Measurements from ENCODE around the gene LRRC47. TPM values are rescaled to one million over a fixed set of nuclear protein-coding genes. Genes with fewer than 3 reads are reported as not detected.
"Not testable (repeated sequence)": the region's sequence is repeated elsewhere in the genome, so short reads cannot be mapped to it uniquely, and the experiment has no call there.

Gene LRRC47
- total RNA-seq, 1 donor from 2014 or later: 52.2 TPM

DNA sequence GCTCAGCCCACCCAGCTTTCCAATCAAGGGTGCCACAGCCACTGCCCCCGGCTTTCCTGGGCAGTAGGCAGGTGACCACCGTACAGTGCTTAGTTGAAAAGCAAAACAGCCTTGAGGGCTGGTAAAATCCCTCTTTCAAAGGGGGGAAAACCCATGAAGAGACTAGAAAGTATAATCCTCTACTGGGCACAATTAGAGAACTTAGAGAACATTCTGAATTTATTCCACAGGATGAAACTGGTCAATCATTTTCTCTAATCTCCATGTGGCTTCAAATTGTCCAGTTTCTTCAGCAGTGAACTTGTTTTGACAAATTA is 15.3 kb upstream of the LRRC47 start:
- no peak overlapping the region for H3K4me3 Mint-ChIP-seq (ENCODE audit: unreplicated experiment)

DNA sequence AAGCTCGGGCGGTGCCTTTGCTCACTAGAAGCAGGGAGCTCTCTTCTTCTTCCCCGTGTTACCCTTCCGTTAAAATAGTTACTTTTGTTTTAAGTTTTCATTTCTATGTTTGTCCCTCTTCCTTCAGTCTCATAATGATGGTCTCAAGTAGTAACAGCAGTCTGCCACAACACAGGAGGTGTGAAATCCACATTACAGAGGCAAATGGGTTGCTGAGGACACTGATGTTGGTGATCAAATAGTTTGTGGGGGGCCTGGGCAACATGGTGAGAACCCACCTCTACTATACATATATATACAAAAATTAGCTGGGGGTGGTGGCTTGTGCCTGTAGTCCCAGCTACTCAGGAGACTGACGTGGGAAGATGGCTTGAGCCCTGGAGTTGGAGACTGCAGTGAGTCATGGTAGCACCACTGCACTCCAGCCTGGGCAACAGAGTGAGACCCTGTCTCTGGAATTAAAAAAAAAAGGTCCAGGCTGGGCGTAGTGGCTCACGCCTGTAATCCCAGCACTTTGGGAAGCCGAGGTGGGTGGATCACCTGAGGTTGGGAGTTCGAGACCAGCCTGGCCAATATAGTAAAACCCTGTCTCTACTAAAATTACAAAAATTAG is 14.0 kb upstream of the LRRC47 start:
- not testable (repeated sequence) for H3K9me3 Mint-ChIP-seq (ENCODE audit: unreplicated experiment); DNase-seq (ENCODE audit: low spot score); H3K4me1 Mint-ChIP-seq (ENCODE audit: unreplicated experiment); H3K4me3 Mint-ChIP-seq (ENCODE audit: unreplicated experiment); H3K27me3 Mint-ChIP-seq (ENCODE audit: unreplicated experiment)
- Mint-ChIP-seq H3K36me3 (ENCODE audit: low read depth, unreplicated experiment) (peaks cover 16% of the 10 kb centered on the region), H3K27ac (ENCODE audit: unreplicated experiment) (peak overlapping the region; percentile 17)

More for the DNA sequence above, 15.3 kb upstream of the LRRC47 start:
- Mint-ChIP-seq H3K4me1 (ENCODE audit: unreplicated experiment) (no peaks in the 10 kb centered on the region), H3K27ac (ENCODE audit: unreplicated experiment) (no peak overlapping the region), H3K27me3 (ENCODE audit: unreplicated experiment) (peaks cover 9% of the 10 kb centered on the region), H3K9me3 (ENCODE audit: unreplicated experiment) (no peaks in the 10 kb centered on the region), H3K36me3 (ENCODE audit: low read depth, unreplicated experiment) (peaks cover 20% of the 10 kb centered on the region)
- no peak for DNase-seq (ENCODE audit: low spot score)
- TF ChIP-seq, protein P1, sequence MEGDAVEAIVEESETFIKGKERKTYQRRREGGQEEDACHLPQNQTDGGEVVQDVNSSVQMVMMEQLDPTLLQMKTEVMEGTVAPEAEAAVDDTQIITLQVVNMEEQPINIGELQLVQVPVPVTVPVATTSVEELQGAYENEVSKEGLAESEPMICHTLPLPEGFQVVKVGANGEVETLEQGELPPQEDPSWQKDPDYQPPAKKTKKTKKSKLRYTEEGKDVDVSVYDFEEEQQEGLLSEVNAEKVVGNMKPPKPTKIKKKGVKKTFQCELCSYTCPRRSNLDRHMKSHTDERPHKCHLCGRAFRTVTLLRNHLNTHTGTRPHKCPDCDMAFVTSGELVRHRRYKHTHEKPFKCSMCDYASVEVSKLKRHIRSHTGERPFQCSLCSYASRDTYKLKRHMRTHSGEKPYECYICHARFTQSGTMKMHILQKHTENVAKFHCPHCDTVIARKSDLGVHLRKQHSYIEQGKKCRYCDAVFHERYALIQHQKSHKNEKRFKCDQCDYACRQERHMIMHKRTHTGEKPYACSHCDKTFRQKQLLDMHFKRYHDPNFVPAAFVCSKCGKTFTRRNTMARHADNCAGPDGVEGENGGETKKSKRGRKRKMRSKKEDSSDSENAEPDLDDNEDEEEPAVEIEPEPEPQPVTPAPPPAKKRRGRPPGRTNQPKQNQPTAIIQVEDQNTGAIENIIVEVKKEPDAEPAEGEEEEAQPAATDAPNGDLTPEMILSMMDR (IDR thresholded peaks at IDR 0.05; ENCODE audit: unreplicated experiment): no peak

DNA sequence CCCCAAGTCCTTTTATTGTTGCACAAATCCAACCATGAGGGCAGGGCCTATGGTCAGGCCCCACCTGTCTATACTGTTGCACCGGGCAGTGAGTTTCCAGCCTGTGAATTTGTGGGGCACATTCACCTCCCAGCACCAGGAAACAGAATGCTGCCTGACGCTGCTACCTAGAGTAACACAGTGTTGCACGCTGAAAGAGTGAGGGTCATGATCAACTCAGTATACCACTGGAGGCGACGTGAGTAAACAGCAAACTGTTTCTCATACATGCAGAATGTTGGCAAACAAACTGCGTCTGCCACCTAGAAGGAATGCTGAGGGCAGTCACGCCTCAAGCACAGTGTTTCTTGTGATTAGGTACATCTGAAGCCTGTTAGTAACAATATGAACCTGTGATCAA is 13.4 kb upstream of the LRRC47 start:
- peaks cover 8% of the 10 kb centered on the region for H3K9me3 Mint-ChIP-seq (ENCODE audit: unreplicated experiment)
- peaks cover 16% of the 10 kb centered on the region for H3K36me3 Mint-ChIP-seq (ENCODE audit: low read depth, unreplicated experiment)
- no peak overlapping the region for H3K27ac Mint-ChIP-seq (ENCODE audit: unreplicated experiment)
- no peak for DNase-seq (ENCODE audit: low spot score)
- H3K4me1 Mint-ChIP-seq (ENCODE audit: unreplicated experiment): no peaks in the 10 kb centered on the region
- H3K4me3 Mint-ChIP-seq (ENCODE audit: unreplicated experiment): no peak overlapping the region
- TF ChIP-seq, protein P1 (IDR thresholded peaks at IDR 0.05; ENCODE audit: unreplicated experiment): no peak
- H3K27me3 Mint-ChIP-seq (ENCODE audit: unreplicated experiment): peaks cover 6% of the 10 kb centered on the region

DNA sequence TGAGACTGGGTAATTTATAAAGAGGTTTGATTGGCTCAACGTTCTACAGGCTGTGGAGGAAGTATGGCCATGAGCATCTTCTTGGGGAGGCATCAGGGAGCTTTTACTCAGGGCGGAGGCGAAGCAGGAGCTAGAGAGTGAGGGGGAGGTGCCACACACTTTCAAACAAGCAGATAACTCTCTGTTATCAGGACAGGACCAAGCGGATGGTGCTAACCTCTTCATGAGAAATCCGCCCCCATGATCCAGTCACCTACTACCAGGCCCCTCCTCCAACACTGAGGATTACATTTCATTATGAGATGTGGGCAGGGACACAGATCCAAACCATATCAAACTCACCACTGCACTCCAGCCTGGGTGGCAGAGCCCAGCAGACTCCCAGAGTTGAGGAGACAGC is 11.5 kb upstream of the LRRC47 start:
- Mint-ChIP-seq H3K27me3 (ENCODE audit: unreplicated experiment) (peaks cover 4% of the 10 kb centered on the region), H3K9me3 (ENCODE audit: unreplicated experiment) (peaks cover 8% of the 10 kb centered on the region), H3K27ac (ENCODE audit: unreplicated experiment) (no peak overlapping the region), H3K4me3 (ENCODE audit: unreplicated experiment) (no peak overlapping the region), H3K4me1 (ENCODE audit: unreplicated experiment) (no peaks in the 10 kb centered on the region), H3K36me3 (ENCODE audit: low read depth, unreplicated experiment) (peaks cover 7% of the 10 kb centered on the region)
- TF ChIP-seq, protein P1 (IDR thresholded peaks at IDR 0.05; ENCODE audit: unreplicated experiment): no peak
- DNase-seq (ENCODE audit: low spot score): no peak

DNA sequence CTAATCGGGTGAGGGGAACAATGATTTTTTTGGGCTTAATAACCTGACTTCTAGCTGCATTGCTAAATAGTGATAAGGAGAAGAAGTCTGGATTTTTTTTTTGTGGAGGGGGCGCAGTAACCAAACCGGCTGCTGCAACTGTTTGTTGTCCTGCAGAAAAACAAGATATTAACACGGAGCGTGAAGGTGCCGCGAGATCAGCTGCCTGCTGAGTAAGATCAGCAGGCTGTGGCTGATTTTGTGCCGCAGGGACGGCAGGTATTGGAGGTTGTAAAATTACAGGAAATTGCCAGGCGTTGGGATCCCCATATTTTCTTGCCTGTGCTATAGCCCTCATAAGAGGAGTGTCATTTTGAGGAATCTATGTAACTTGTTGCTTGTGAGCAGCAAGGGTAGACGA is 8.7 kb upstream of the LRRC47 start:
- H3K27me3 Mint-ChIP-seq (ENCODE audit: unreplicated experiment): peaks cover 7% of the 10 kb centered on the region
- peaks cover 5% of the 10 kb centered on the region for H3K36me3 Mint-ChIP-seq (ENCODE audit: low read depth, unreplicated experiment)
- no peak overlapping the region for H3K4me3 Mint-ChIP-seq (ENCODE audit: unreplicated experiment)
- no peaks in the 10 kb centered on the region for H3K4me1 Mint-ChIP-seq (ENCODE audit: unreplicated experiment)
- TF ChIP-seq, protein P1 (IDR thresholded peaks at IDR 0.05; ENCODE audit: unreplicated experiment): no peak
- no peak for DNase-seq (ENCODE audit: low spot score)
- peaks cover 8% of the 10 kb centered on the region for H3K9me3 Mint-ChIP-seq (ENCODE audit: unreplicated experiment)
- no peak overlapping the region for H3K27ac Mint-ChIP-seq (ENCODE audit: unreplicated experiment)

DNA sequence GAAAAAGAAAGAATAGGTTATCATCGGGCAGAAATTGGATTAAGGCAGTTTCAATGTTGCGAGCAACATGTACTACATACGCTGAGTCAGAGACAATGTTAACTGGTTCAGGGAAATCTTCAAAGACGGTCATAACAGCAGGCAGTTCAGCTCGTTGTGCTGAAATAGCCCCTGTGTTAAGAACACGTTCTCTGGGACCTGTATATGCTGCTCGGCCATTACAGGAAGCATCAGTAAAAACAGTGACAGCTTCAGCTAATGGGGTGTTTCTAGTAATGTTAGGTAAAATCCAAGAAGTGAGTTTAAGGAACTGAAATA is 8.3 kb upstream of the LRRC47 start:
- not testable (repeated sequence) for H3K9me3 Mint-ChIP-seq (ENCODE audit: unreplicated experiment); H3K4me1 Mint-ChIP-seq (ENCODE audit: unreplicated experiment); H3K27me3 Mint-ChIP-seq (ENCODE audit: unreplicated experiment); H3K27ac Mint-ChIP-seq (ENCODE audit: unreplicated experiment); H3K36me3 Mint-ChIP-seq (ENCODE audit: low read depth, unreplicated experiment); H3K4me3 Mint-ChIP-seq (ENCODE audit: unreplicated experiment); DNase-seq (ENCODE audit: low spot score)
